DOHH2 (cell line): Measurements from ENCODE around the gene ZNF814.

Source experiments
- H3F3A ChIP-seq: fragments of 200-600 bp; sonication (generic), shearing (Covaris generic); 2 replicates; pipeline ENCODE4 v1.6.0; 2016; ENCODE audit warnings: antibody characterized with exemption, mild to moderate bottlenecking; ENCODE audit not compliant: control insufficient read depth, insufficient read depth
- H3K27ac ChIP-seq: fragments of 200-600 bp; sonication (generic); 2 replicates; pipeline ENCODE4 v1.5.1; 2014; ENCODE audit warnings: low read depth, mild to moderate bottlenecking, low read length, moderate library complexity
- H3K27me3 ChIP-seq: fragments of 200-600 bp; sonication (generic); 2 replicates; pipeline ENCODE4 v1.6.1; 2014; ENCODE audit warnings: mild to moderate bottlenecking, low read length, mixed read lengths; ENCODE audit not compliant: control insufficient read depth
- H3K36me3 ChIP-seq: fragments of 200-600 bp; sonication (generic); 2 replicates; pipeline ENCODE4 v1.6.1; 2014; ENCODE audit warnings: mild to moderate bottlenecking, low read length, moderate library complexity, mixed read lengths; ENCODE audit not compliant: control insufficient read depth
- H3K4me1 ChIP-seq: fragments of 200-600 bp; sonication (generic); 2 replicates; pipeline ENCODE4 v1.6.1; 2014; ENCODE audit warnings: mild to moderate bottlenecking, low read length, mixed read lengths; ENCODE audit not compliant: control insufficient read depth
- H3K4me2 ChIP-seq: fragments of 200-600 bp; sonication (generic); 2 replicates; pipeline ENCODE4 v1.6.0; 2014; ENCODE audit warnings: mild to moderate bottlenecking, low read length, moderate library complexity
- H3K4me3 ChIP-seq: fragments of 200-600 bp; sonication (generic); 2 replicates; pipeline ENCODE4 v1.5.1; 2014; ENCODE audit warnings: mild to moderate bottlenecking, low read length, mixed read lengths
- H3K79me2 ChIP-seq: fragments of 200-600 bp; sonication (generic); 2 replicates; pipeline ENCODE4 v1.6.1; 2014; ENCODE audit warnings: mild to moderate bottlenecking, low read length, mixed read lengths; ENCODE audit not compliant: control insufficient read depth
- H3K9me2 ChIP-seq: fragments of 200-600 bp; sonication (generic); replicated peaks from 2 replicates; pipeline ENCODE4 v1.6.1; 2014; ENCODE audit warnings: mild to moderate bottlenecking, low read length, mixed read lengths; ENCODE audit not compliant: control insufficient read depth
- H3K9me3 ChIP-seq: fragments of 200-600 bp; sonication (generic); 2 replicates; pipeline ENCODE4 v1.6.1; 2014; ENCODE audit warnings: antibody characterized with exemption, low read length, mixed read lengths; ENCODE audit not compliant: control insufficient read depth, insufficient read depth
- H4K20me1 ChIP-seq: fragments of 200-600 bp; sonication (generic); 2 replicates; pipeline ENCODE4 v1.6.0; 2014; ENCODE audit warnings: low read depth, mild to moderate bottlenecking, antibody characterized with exemption, low read length, moderate library complexity; ENCODE audit not compliant: control insufficient read depth, insufficient read depth
- CTCF ChIP-seq: fragments of 200-600 bp; sonication (generic); IDR thresholded peaks from one replicate; pipeline ENCODE4 v1.5.1; 2014; ENCODE audit warnings: antibody characterized with exemption, mild to moderate bottlenecking, low read depth, low read length; ENCODE audit not compliant: poor library complexity, severe bottlenecking
- EZH2phosphoT487 ChIP-seq: fragments of 200-600 bp; sonication (generic); IDR thresholded peaks from 2 replicates; pipeline ENCODE4 v1.6.1; 2017; ENCODE audit warnings: borderline replicate concordance, mild to moderate bottlenecking, antibody characterized with exemption, low read length, moderate library complexity, mixed read lengths

Gene ZNF814

DNA sequence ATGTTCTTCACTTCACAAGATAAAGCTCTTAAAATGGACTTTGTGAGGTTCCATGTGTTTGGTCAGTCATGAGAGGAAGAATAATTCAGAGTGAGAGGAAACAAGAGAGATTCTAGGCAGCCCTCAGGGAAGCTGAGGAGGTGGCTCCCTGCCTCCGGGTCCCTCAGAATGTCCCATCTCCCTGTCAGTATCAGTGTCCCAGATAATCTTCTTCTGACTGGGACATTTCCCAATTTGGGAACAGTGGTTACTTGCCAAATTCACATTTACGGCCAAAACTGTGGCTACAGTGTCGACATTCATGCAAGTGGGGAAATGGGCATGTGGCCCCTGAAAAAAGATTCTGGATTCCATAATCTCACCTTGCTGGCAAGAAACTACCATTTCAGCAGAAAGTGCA lies 18.6 kb upstream of the ZNF814 start:
- TF ChIP-seq CTCF, result no peak
- TF ChIP-seq EZH2phosphoT487, result no peak
- H4K20me1 ChIP-seq, result no peaks in the 10 kb centered on the region
- no peaks in the 10 kb centered on the region for H3K27me3 ChIP-seq
- H3K4me3 ChIP-seq, result no peak overlapping the region
- no peak overlapping the region for H3K4me2 ChIP-seq
- H3F3A ChIP-seq, result no peaks in the 10 kb centered on the region
- H3K4me1 ChIP-seq, result no peaks in the 10 kb centered on the region
- H3K79me2 ChIP-seq, result no peaks in the 10 kb centered on the region
- peaks cover 9% of the 10 kb centered on the region; the same call in 1 of the 2 replicates for H3K9me3 ChIP-seq
- peaks cover 8% of the 10 kb centered on the region for H3K36me3 ChIP-seq
- no peak overlapping the region for H3K27ac ChIP-seq
- H3K9me2 ChIP-seq, result no peaks in the 10 kb centered on the region

GRCh38 chr19:57905258-57905657 lies 16.4 kb upstream of the ZNF814 start:
- Histone ChIP-seq H3F3A (no peaks in the 10 kb centered on the region), H4K20me1 (no peaks in the 10 kb centered on the region), H3K4me3 (no peak overlapping the region), H3K27ac (no peak overlapping the region), H3K4me1 (no peaks in the 10 kb centered on the region), H3K79me2 (no peaks in the 10 kb centered on the region), H3K4me2 (no peak overlapping the region), H3K9me3 (peaks cover 9% of the 10 kb centered on the region; the same call in 1 of the 2 replicates), H3K36me3 (no peaks in the 10 kb centered on the region; the same call in 1 of the 2 replicates), H3K9me2 (no peaks in the 10 kb centered on the region), H3K27me3 (no peaks in the 10 kb centered on the region)
- TF ChIP-seq EZH2phosphoT487 (no peak), CTCF (no peak)

DNA sequence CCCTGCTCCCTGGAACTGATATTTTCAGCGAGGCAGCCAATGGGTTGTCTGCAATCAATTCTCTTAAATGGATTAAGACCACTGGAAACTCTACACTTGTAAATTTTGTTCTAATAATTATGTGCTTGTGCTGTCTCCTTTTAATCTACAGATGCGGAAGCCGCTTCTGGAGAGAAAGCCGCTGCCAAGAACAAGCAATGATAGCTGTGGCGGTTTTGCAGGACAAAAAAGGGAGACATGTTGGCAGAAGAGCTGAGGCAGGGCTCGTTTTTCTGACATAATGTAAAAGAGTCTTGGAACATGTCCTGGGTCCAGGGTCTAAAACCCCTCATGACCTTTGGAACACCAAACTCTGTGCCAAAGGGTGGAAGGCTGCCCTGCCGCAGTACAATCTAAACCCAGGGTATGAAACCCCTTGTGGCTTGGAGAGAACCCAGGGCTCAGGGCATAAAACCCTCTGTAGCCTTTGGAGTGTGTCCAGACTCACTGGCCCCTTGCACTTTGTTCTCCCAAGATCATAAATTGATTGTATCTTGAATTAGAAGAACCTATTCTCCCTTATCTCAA lies 14.9 kb upstream of the ZNF814 start:
- Histone ChIP-seq H3K27me3 (no peaks in the 10 kb centered on the region), H3K27ac (no peak overlapping the region), H4K20me1 (no peaks in the 10 kb centered on the region), H3K9me2 (no peaks in the 10 kb centered on the region), H3K4me2 (no peak overlapping the region), H3K9me3 (peaks cover 9% of the 10 kb centered on the region; the same call in 1 of the 2 replicates), H3K79me2 (no peaks in the 10 kb centered on the region), H3K4me1 (no peaks in the 10 kb centered on the region), H3K36me3 (no peaks in the 10 kb centered on the region; the same call in 1 of the 2 replicates), H3F3A (no peaks in the 10 kb centered on the region), H3K4me3 (no peak overlapping the region)
- no peak for TF ChIP-seq CTCF
- TF ChIP-seq EZH2phosphoT487, result no peak
